Measurements from ENCODE around the gene STX11. TPM values are rescaled to one million over a fixed set of nuclear protein-coding genes. Genes with fewer than 3 reads are reported as not detected.
"Not testable (repeated sequence)": the region's sequence is repeated elsewhere in the genome, so short reads cannot be mapped to it uniquely, and the experiment has no call there.

The STX11 gene
- total RNA-seq, 4 donors from 2014 or later: 1.8 to 3.0 (median 2.3) TPM; not detected in 1

- no peak for TF ChIP-seq POLR2AphosphoS5 (IDR thresholded peaks at IDR 0.05)
- TF ChIP-seq POLR2A (IDR thresholded peaks at IDR 0.05): no peak
- TF ChIP-seq, protein P1, sequence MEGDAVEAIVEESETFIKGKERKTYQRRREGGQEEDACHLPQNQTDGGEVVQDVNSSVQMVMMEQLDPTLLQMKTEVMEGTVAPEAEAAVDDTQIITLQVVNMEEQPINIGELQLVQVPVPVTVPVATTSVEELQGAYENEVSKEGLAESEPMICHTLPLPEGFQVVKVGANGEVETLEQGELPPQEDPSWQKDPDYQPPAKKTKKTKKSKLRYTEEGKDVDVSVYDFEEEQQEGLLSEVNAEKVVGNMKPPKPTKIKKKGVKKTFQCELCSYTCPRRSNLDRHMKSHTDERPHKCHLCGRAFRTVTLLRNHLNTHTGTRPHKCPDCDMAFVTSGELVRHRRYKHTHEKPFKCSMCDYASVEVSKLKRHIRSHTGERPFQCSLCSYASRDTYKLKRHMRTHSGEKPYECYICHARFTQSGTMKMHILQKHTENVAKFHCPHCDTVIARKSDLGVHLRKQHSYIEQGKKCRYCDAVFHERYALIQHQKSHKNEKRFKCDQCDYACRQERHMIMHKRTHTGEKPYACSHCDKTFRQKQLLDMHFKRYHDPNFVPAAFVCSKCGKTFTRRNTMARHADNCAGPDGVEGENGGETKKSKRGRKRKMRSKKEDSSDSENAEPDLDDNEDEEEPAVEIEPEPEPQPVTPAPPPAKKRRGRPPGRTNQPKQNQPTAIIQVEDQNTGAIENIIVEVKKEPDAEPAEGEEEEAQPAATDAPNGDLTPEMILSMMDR (IDR thresholded peaks at IDR 0.05): no peak
- no peak for TF ChIP-seq EP300 (IDR thresholded peaks at IDR 0.05; ENCODE audit: low read depth)
- Histone ChIP-seq H3K27me3 (no peaks in the 10 kb centered on the region), H3K4me3 (no peak overlapping the region), H3K4me1 (no peaks in the 10 kb centered on the region), H3K36me3 (no peaks in the 10 kb centered on the region), H3K27ac (no peak overlapping the region), H3K9me3 (no peaks in the 10 kb centered on the region)
- in situ Hi-C loops (cut with MboI; ENCODE audit: low pct_ligation_motif_present in 1 of 4, low pct_unique_long_range_greater_than_20kb in 1 of 4, low sequenced_read_pairs in 3 of 4) (no loop called here), intact Hi-C loops (cut with DNase I; ENCODE audit: low total_unique reads) (no loop called here)
- 82 to 91% methylated on average over 4 to 6 of the region's 6 CpGs for WGBS, 2 donors (ENCODE audit: low coverage in 1 of 2)
- no peak for DNase-seq
Measured at GRCh38 chr6:144129469-144129868, 20.8 kb upstream of the STX11 start.

GRCh38 chr6:144131248-144131709 lies 19.0 kb upstream of the STX11 start:
- Histone ChIP-seq H3K4me3 (no peak overlapping the region), H3K4me1 (no peaks in the 10 kb centered on the region), H3K27me3 (no peaks in the 10 kb centered on the region), H3K27ac (no peak overlapping the region), H3K36me3 (no peaks in the 10 kb centered on the region), H3K9me3 (no peaks in the 10 kb centered on the region)
- in situ Hi-C loops (cut with MboI; ENCODE audit: low pct_ligation_motif_present in 1 of 4, low pct_unique_long_range_greater_than_20kb in 1 of 4, low sequenced_read_pairs in 3 of 4): no loop called here
- 68 to 88% methylated on average over 1 of the region's 1 CpG for WGBS, 2 donors (ENCODE audit: low coverage in 1 of 2)
- intact Hi-C loops (cut with DNase I; ENCODE audit: low total_unique reads): no loop called here
- TF ChIP-seq EP300 (IDR thresholded peaks at IDR 0.05; ENCODE audit: low read depth): no peak
- no peak for TF ChIP-seq POLR2A (IDR thresholded peaks at IDR 0.05)
- TF ChIP-seq, protein P1 (IDR thresholded peaks at IDR 0.05): no peak
- TF ChIP-seq POLR2AphosphoS5 (IDR thresholded peaks at IDR 0.05): no peak
- DNase-seq: no peak

DNA sequence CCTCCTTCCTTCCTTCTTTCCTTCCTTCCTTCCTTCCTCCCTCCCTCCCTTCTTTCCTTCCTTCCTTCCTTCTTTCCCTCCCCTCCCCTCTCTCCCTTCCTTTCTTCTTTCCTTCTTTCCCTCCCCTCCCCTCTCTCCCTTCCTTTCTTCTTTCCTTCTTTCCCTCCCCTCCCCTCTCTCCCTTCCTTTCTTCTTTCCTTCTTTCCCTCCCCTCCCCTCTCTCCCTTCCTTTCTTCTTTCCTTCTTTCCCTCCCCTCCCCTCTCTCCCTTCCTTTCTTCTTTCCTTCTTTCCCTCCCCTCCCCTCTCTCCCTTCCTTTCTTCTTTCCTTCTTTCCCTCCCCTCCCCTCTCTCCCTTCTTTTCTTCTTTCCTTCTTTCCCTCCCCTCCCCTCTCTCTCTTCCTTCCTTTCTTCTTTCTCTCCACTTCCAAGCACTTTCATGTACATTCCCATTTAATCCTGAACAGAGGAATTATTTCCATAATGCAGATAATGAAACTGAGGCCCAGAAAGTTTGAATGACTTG lies 18.1 kb upstream of the STX11 start:
- H3K4me3 ChIP-seq; in situ Hi-C loops (cut with MboI; ENCODE audit: low pct_ligation_motif_present in 1 of 4, low pct_unique_long_range_greater_than_20kb in 1 of 4, low sequenced_read_pairs in 3 of 4); H3K36me3 ChIP-seq; H3K27me3 ChIP-seq; H3K9me3 ChIP-seq; intact Hi-C loops (cut with DNase I; ENCODE audit: low total_unique reads); H3K27ac ChIP-seq; H3K4me1 ChIP-seq; DNase-seq: not testable (repeated sequence)

GRCh38 chr6:144133225-144133821 lies 17.0 kb upstream of the STX11 start:
- no peaks in the 10 kb centered on the region for H3K27me3 ChIP-seq
- no peak overlapping the region for H3K27ac ChIP-seq
- H3K36me3 ChIP-seq: no peaks in the 10 kb centered on the region
- no peak overlapping the region for H3K4me3 ChIP-seq
- in situ Hi-C loops (cut with MboI; ENCODE audit: low pct_ligation_motif_present in 1 of 4, low pct_unique_long_range_greater_than_20kb in 1 of 4, low sequenced_read_pairs in 3 of 4): no loop called here
- no peak for DNase-seq
- WGBS, 2 donors (ENCODE audit: low coverage in 1 of 2): 89% methylated on average over 4 to 5 of the region's 5 CpGs
- TF ChIP-seq POLR2AphosphoS5 (IDR thresholded peaks at IDR 0.05) (no peak), EP300 (IDR thresholded peaks at IDR 0.05; ENCODE audit: low read depth) (no peak), POLR2A (IDR thresholded peaks at IDR 0.05) (no peak)
- TF ChIP-seq, protein P1 (IDR thresholded peaks at IDR 0.05): no peak
- intact Hi-C loops (cut with DNase I; ENCODE audit: low total_unique reads): no loop called here
- H3K9me3 ChIP-seq: no peaks in the 10 kb centered on the region
- H3K4me1 ChIP-seq: no peaks in the 10 kb centered on the region

DNA sequence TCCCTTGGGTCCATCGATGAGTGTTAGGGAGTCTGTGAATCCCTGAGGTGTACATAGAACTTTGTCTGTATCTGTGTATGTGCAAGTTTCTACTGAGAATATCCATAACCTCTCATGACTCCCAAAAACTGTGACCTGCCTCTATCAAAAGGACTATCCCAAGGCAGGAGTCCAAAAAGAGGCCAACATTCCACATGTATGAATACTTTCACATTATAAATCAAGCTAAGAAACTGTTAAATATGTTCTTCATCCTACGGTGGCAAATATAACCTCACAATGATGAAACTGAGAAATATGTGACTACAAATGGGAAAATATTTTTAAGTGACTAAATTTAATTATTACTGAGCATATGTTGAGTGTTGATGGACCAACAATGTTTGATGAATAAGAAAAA lies 16.1 kb upstream of the STX11 start:
- DNase-seq: no peak
- TF ChIP-seq, protein P1 (IDR thresholded peaks at IDR 0.05): no peak
- TF ChIP-seq POLR2A (IDR thresholded peaks at IDR 0.05) (no peak), EP300 (IDR thresholded peaks at IDR 0.05; ENCODE audit: low read depth) (no peak), POLR2AphosphoS5 (IDR thresholded peaks at IDR 0.05) (no peak)
- no peaks in the 10 kb centered on the region for H3K4me1 ChIP-seq
- no peaks in the 10 kb centered on the region for H3K36me3 ChIP-seq
- intact Hi-C loops (cut with DNase I; ENCODE audit: low total_unique reads) (no loop called here), in situ Hi-C loops (cut with MboI; ENCODE audit: low pct_ligation_motif_present in 1 of 4, low pct_unique_long_range_greater_than_20kb in 1 of 4, low sequenced_read_pairs in 3 of 4) (no loop called here)
- H3K4me3 ChIP-seq: no peak overlapping the region
- WGBS, 2 donors (ENCODE audit: low coverage in 1 of 2): 81 to 91% methylated on average over 2 of the region's 2 CpGs
- H3K27me3 ChIP-seq: no peaks in the 10 kb centered on the region
- no peak overlapping the region for H3K27ac ChIP-seq
- H3K9me3 ChIP-seq: no peaks in the 10 kb centered on the region
